HG02798 (cell line): ENCODE measurements around the gene DHFR.
"Not testable (repeated sequence)": the region's sequence is repeated elsewhere in the genome, so short reads cannot be mapped to it uniquely, and the experiment has no call there.

Experiments
- ATAC-seq: cut with Tn5 transposase; IDR thresholded peaks from one replicate; pipeline ENCODE4 v1.9.1; 2021; ENCODE audit warnings: mild to moderate bottlenecking; ENCODE audit not compliant: unreplicated experiment, poor library complexity

The DHFR gene

DNA sequence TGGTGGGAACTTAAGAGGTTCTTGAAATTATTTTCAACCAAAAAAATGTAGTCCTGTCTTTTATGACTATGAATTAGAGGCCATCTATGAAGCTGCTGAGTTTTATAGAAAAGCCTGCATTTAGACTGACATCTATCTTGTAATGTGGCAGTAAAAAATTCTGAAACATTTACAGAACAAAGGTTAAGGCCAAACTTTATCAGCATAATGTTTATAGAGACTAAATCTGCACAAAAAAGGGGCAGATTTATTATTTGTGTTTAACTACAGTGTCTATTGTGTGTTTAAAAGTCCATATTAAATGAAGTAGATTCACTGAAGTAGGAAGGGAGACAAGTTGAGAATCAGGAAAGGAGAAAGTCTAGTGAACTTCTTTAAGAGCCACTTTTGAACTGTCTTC, 47.4 kb downstream of the DHFR start:
- ATAC-seq: no peak

GRCh38 chr5:80600943-80601693, 53.7 kb downstream of the DHFR start:
- no peak for ATAC-seq

DNA sequence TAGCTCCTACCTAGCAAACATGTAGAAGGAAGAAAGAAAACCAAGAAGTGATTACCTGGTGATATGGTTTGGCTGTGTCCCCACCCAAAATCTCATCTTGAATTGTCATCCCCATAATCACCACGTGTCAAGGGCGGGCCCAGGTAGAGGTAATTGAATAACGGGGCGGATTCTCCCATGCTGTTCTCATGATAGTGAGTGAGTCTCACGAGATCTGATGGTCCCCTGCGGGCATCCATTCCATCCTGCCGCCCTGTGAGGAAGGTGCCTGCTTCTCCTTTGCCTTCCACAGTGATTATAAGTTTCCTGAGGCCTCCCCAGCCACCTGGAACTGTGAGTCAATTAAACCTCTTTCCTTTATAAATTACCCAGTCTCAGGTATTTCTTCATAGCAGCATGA, 57.3 kb downstream of the DHFR start:
- no peak for ATAC-seq

DNA sequence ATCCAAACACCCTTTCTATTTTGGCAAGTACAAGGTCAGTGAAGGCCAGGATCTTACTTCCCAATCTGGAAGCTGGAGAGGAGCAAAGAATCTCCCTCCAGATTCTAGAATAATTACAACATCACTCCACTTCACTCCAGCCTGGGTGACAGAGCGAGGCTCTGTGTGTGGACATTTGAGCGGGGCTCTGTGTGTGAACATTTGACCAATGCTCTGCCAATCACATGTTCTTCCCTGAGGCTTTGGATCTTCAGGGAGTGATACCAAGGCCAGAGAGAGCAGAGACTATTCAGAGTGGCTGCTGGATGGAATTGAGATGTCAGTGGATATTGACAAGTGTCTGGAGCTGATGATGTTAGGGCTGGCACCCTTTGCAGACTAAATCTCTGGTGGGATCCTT, 60.0 kb downstream of the DHFR start:
- no peak for ATAC-seq

GRCh38 chr5:80592761-80593160, 62.0 kb downstream of the DHFR start:
- no peak for ATAC-seq

GRCh38 chr5:80592105-80592504, 62.7 kb downstream of the DHFR start:
- no peak for ATAC-seq

- no peak for ATAC-seq
Observed at GRCh38 chr5:80591352-80591751, 63.4 kb downstream of the DHFR start.

- no peak for ATAC-seq
Observed at GRCh38 chr5:80590766-80591165, 64.0 kb downstream of the DHFR start.

- no peak for ATAC-seq
Observed at GRCh38 chr5:80588858-80589540, 65.8 kb downstream of the DHFR start.

DNA sequence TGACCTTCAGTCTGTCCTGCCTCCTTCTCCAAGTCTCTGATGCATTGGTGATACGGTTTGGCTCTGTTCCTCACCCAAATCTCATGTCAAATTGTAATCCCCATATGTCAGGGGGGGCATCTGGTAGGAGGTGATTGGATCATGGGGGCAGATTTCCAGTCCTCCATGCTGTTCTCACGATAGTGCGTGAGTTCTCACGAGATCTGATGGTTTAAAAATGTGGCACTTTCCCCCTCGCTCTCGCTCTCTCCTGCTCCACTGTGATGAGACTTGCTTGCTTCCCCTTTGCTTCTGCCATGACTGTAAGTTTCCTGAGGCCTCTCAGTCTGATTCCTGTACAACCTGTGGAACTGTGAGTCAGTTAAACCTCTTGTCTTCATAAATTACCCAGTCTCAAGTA, 70.0 kb downstream of the DHFR start:
- ATAC-seq: no peak

- not testable (repeated sequence) for ATAC-seq
Observed at GRCh38 chr5:80580291-80580690, 74.5 kb downstream of the DHFR start.

DNA sequence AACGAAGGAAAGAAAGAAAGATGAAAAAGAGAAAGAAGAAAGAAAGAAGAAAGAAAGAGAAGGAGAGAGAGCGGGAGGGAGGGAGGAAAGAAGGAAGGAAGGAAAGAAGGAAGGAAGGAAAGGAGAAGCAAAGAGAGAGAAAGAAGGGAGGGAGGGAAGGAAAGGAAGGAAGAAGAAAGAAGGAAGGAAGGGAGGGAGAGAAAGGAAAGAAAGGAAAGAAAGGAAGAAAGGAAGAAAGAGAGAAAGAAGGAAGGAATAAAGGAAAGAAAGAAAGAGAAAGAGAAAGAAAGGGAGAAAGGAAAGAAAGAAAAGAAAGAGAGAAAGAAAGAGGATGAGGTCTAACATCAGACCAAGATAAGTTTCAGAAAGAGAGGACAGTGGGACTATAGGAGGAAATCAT, 75.7 kb downstream of the DHFR start:
- ATAC-seq: no peak

DNA sequence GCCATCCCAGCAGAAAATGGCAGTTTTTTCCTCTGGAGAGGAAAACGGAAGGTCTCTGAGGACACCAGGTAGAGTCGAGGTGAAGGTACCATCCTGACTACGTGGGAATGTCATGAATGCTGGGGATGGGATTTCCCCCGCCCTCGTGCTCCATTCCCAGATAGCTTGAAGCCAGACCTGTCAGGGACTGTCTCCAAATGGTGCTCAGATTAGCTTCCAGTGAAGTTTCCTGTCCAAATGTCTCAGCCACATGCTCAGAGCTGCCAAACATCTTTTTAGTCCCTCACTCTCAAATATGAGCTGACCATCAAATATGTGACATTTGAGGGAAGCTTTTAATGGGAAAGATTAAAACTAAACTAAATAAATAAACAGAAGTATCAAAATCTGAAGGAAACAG, 77.1 kb downstream of the DHFR start:
- ATAC-seq: no peak

DNA sequence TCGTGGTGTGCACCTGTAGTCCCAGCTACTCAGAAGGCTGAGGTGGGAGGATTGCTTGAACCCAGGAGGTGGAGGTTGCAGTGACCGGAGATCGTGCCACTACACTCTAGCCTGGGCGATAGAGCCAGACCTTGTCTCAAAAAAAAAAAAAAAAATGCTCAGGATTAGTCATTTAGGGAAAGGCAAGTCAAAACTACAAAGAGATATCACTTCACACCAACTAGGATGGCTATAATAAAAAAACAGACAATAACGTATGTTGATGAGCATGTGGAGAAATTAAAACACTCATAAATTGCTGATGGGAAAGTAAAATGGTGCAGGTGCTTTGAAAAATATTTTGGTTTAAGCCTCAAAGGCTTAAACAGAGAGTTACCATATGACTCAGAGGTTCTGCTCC, 78.4 kb downstream of the DHFR start:
- ATAC-seq: no peak
